Tibial nerve (tissue), 4 donors: Measurements from ENCODE around the gene GRPEL1. TPM values are rescaled to one million over a fixed set of nuclear protein-coding genes. Genes with fewer than 3 reads are reported as not detected.

ENCODE experiments used
- DNase-seq, 2 donors: peaks; one replicate each; pipeline ENCODE4 v3.0.0-alpha.2; 2019; ENCODE audit warnings: low spot score in 2 of 2
- H3K27ac ChIP-seq, 4 donors: fragments of 200-600 bp; sonication (generic) in 3 of 4; one replicate each; pipeline ENCODE4 v1.5.1; 2017 to 2019; ENCODE audit warnings: mild to moderate bottlenecking in 1 of 4
- H3K27me3 ChIP-seq, 2 donors: fragments of 200-600 bp; sonication (generic) in 1 of 2; one replicate each; pipeline versions ENCODE4 v1.5.1 to v1.6.0; 2017 to 2019
- H3K36me3 ChIP-seq, 3 donors: fragments of 200-600 bp; sonication (generic); one replicate each; pipeline ENCODE4 v1.5.1; 2018 to 2019
- H3K4me1 ChIP-seq, 4 donors: fragments of 200-600 bp; sonication (generic) in 3 of 4; one replicate each; pipeline ENCODE4 v1.5.1; 2017 to 2019
- H3K4me3 ChIP-seq, 4 donors: fragments of 200-600 bp; sonication (generic) in 3 of 4; one replicate each; pipeline ENCODE4 v1.5.1; 2017 to 2019; ENCODE audit warnings: mild to moderate bottlenecking in 1 of 4, moderate library complexity in 1 of 4
- H3K9me3 ChIP-seq, 4 donors: fragments of 200-600 bp; sonication (generic) in 3 of 4; one replicate each; pipeline ENCODE4 v1.5.1; 2017 to 2019
- CTCF ChIP-seq, 5 experiments: fragments of 200-600 bp in 3 of 5; fragments of 450-650 bp in 2 of 5; sonication (generic) in 3 of 5; IDR thresholded peaks; one replicate each; pipeline ENCODE4 v1.5.1; 2016 to 2019; ENCODE audit warnings: antibody characterized with exemption in 5 of 5, mild to moderate bottlenecking in 3 of 5, moderate library complexity in 2 of 5
- EP300 ChIP-seq, 2 donors: sonication (generic); formaldehyde crosslinking; IDR thresholded peaks; one replicate each; pipeline ENCODE4 v1.6.1; 2017; ENCODE audit warnings: antibody characterized with exemption in 2 of 2, mild to moderate bottlenecking in 1 of 2
- POLR2A ChIP-seq, 2 donors: fragments of 450-650 bp; IDR thresholded peaks; one replicate each; pipeline ENCODE4 v1.6.1; 2017; ENCODE audit warnings: antibody characterized with exemption in 2 of 2, mild to moderate bottlenecking in 2 of 2, moderate library complexity in 2 of 2
- WGBS, 2 donors: methylation state at CpG; one replicate each; pipeline ENCODE4 v1.1.5; 2018; 5-methylcytosine and 5-hydroxymethylcytosine counted together
- total RNA-seq, 4 donors: library from RNA; depleted of rRNA; stranded (reverse); fragments of >200 nt; gene quantifications; one replicate each; pipeline ENCODE4 v1.1.0, GENCODE V29; 2016

Gene GRPEL1
- total RNA-seq, 4 donors from 2014 or later = 11.1 to 13.6 (median 13.3) TPM

- Histone ChIP-seq H3K27me3 (no peaks in the 10 kb centered on the region), H3K4me3 (no peak overlapping the region), H3K9me3 (no peaks in the 10 kb centered on the region), H3K27ac (peak overlapping the region in 1 of 4 donors; percentile 15), H3K36me3 (peaks cover 0 to 60% (median 0%) of the 10 kb centered on the region in 3 donors), H3K4me1 (peaks cover 0 to 37% (median 0%) of the 10 kb centered on the region in 4 donors)
- TF ChIP-seq POLR2A (IDR thresholded peaks at IDR 0.05) (no peak), CTCF (IDR thresholded peaks at IDR 0.05) (no peak), EP300 (IDR thresholded peaks at IDR 0.05) (no peak)
- no peak for DNase-seq
- WGBS, 2 donors = 67 to 73% methylated on average over 20 of the region's 20 CpGs
Observed at GRCh38 chr4:7052923-7053715, 14.7 kb downstream of the GRPEL1 start.

GRCh38 chr4:7052313-7052712 lies 15.6 kb downstream of the GRPEL1 start:
- Histone ChIP-seq H3K27ac (no peak overlapping the region), H3K4me1 (peaks cover 0 to 39% (median 0%) of the 10 kb centered on the region in 4 donors)
- TF ChIP-seq POLR2A (IDR thresholded peaks at IDR 0.05) = no peak
- no peak for TF ChIP-seq EP300 (IDR thresholded peaks at IDR 0.05)
- TF ChIP-seq CTCF (IDR thresholded peaks at IDR 0.05) = no peak

GRCh38 chr4:7051905-7052304 lies 16.0 kb downstream of the GRPEL1 start:
- TF ChIP-seq POLR2A (IDR thresholded peaks at IDR 0.05) = no peak
- TF ChIP-seq EP300 (IDR thresholded peaks at IDR 0.05) = no peak
- no peak for TF ChIP-seq CTCF (IDR thresholded peaks at IDR 0.05)
- Histone ChIP-seq H3K27ac (no peak overlapping the region), H3K27me3 (no peaks in the 10 kb centered on the region), H3K36me3 (peaks cover 0 to 58% (median 0%) of the 10 kb centered on the region in 3 donors), H3K9me3 (no peaks in the 10 kb centered on the region), H3K4me1 (peaks cover 0 to 44% (median 0%) of the 10 kb centered on the region in 4 donors), H3K4me3 (no peak overlapping the region)
- 87 to 90% methylated on average over 11 to 14 of the region's 14 CpGs for WGBS, 2 donors
- DNase-seq = no peak

More at GRCh38 chr4:7052313-7052712, 15.6 kb downstream of the GRPEL1 start:
- Histone ChIP-seq H3K4me3 (no peak overlapping the region), H3K9me3 (no peaks in the 10 kb centered on the region), H3K36me3 (peaks cover 0 to 57% (median 0%) of the 10 kb centered on the region in 3 donors), H3K27me3 (no peaks in the 10 kb centered on the region)
- WGBS, 2 donors = 81 to 85% methylated on average over 14 of the region's 14 CpGs
- no peak for DNase-seq

- DNase-seq = no peak
- no peaks in the 10 kb centered on the region for H3K27me3 ChIP-seq
Observed at GRCh38 chr4:7051144-7051495, 16.7 kb downstream of the GRPEL1 start.

More at GRCh38 chr4:7051144-7051495, 16.7 kb downstream of the GRPEL1 start:
- Histone ChIP-seq H3K36me3 (peaks cover 0 to 51% (median 0%) of the 10 kb centered on the region in 3 donors), H3K4me1 (peaks cover 0 to 51% (median 5%) of the 10 kb centered on the region in 4 donors), H3K27ac (no peak overlapping the region), H3K9me3 (no peaks in the 10 kb centered on the region), H3K4me3 (no peak overlapping the region)
- 91 to 94% methylated on average over 12 of the region's 12 CpGs for WGBS, 2 donors
- TF ChIP-seq CTCF (IDR thresholded peaks at IDR 0.05) (no peak), POLR2A (IDR thresholded peaks at IDR 0.05) (no peak), EP300 (IDR thresholded peaks at IDR 0.05) (no peak)
